GM19239 (cell line): ENCODE data around the gene ELF2.
A peak's percentile ranks its signal among the peaks of the same experiment; 100 is the strongest.
"Not testable (repeated sequence)": the region's sequence is repeated elsewhere in the genome, so short reads cannot be mapped to it uniquely, and the experiment has no call there.

Source experiments
- DNase-seq: peaks from one replicate; pipeline ENCODE4 v3.0.0; 2011; ENCODE audit warnings: low spot score; ENCODE audit not compliant: insufficient read length
- FAIRE-seq: peaks from 2 replicates; lab custom pipeline; 2011; peaks lifted over from hg19 to GRCh38; lab: Jason Lieb, UNC

ELF2 gene

DNA sequence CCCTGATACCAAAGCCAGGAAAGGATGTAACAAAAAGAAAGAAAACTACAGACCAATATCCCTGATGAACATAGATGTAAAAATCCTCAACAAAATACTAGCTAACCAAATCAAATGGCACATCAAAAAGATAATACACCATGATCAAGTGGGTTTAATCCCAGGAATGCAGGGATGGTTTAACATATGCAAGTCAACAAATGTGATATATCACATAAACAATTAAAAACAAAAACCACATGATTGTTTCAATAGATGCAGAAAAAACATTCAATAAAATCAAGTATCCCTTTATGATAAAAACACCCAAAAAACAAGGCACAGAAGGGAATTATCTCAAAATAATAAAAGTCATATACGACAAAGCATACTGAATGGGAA lies 31.5 kb downstream of the ELF2 start:
- DNase-seq (no peak), FAIRE-seq (no peak)

DNA sequence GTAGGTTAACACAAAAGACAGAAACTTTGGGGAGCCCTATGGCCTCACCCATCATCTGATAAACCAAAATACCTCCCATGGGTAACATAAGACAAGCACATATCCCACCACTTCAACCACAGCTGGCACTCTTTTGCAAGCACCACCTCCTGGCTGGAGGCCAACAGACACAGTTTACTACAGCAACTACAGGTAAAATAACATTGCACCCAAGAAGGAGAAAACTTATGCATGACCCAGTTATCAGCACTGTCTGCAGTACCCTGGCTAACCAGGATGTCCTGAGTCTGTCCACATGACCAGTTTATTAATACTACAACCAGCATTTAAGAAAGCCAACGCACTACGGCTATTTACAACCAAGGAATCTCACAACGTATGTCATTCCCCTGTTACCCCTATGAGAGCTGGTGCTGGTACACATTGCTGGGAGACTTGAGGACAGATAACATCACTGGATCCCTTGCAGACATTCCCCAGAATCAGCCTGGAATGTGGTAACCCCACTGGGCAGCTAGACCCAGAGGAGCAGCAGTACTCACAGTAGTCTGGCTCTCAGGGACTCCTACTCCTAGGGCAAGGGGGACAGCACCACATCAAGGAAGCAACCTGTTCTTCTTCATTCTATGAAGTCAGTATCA lies 32.0 kb downstream of the ELF2 start:
- DNase-seq (no peak), FAIRE-seq (no peak)

DNA sequence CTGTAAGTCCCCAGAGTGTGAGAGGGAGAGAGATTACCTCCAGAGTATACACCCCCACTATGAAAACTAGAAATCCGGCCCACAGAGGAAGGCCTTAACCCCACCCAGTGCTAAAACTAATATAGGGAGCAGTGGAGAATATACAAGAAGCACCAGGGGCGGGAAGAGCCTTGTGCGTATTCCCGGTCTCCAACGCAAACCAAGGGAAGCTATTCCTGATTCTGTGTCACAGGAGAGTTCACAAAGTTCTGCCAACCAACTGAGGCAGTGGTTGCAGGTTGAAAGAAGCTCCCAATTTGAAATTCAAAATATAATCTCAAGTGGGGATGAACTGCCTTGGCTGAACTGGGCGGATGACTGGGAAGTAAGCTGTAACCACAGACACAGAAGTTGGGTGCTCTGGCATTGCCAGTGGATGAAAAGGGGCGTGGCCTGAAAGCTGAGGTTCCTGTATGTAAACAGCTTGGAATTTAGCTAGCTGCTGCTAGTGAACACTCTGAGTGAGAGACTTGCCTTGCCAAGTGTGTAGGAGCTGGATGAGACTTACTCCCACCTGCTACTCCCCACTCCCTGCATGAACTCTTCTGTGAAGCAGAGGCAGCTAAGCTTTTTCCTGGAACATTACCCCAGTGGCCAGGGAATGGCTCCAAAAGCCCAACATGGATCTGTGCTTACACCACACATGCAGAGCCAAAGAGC lies 32.7 kb downstream of the ELF2 start:
- FAIRE-seq (no peak), DNase-seq (no peak)

DNA sequence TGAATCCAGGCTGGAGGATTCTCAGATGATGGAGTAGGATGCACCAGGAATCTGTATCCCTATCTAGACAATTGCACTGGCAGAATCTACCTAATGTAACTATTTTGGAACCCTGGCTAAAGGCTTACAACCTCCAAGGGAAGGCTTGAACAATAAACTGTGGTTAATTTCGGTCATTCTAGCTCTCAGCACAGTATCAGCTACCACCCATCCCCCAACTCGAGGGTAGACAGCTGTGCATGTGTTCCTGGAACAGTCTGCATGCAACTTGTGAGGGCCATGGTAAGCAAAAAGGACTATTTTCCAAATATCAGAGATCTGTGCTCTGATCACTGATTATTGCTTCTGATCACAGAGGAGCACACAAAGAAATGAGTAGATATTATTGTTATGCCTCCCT lies 34.0 kb downstream of the ELF2 start:
- no peak for FAIRE-seq

DNA sequence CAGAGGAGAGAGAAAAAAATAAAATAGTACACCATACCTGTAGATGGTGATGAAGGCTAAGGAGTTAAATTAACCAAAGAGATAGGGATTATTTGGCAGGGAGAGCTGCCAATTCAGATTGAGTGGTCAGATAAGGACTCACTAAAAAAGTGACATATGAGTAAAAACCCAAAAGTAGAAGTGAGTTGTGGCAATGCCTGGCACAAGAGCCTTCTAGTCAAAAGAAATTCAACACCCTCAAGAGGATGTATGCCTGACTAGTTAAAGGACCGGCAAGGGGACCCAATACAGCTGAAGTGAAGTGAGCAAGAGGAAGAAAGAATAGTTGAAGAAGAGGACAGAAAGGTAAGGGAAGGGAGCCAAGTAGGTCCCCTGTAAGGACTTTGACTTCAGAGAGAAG lies 34.9 kb downstream of the ELF2 start:
- DNase-seq (no peak), FAIRE-seq (no peak)

More for the DNA sequence above, 34.0 kb downstream of the ELF2 start:
- DNase-seq: no peak

DNA sequence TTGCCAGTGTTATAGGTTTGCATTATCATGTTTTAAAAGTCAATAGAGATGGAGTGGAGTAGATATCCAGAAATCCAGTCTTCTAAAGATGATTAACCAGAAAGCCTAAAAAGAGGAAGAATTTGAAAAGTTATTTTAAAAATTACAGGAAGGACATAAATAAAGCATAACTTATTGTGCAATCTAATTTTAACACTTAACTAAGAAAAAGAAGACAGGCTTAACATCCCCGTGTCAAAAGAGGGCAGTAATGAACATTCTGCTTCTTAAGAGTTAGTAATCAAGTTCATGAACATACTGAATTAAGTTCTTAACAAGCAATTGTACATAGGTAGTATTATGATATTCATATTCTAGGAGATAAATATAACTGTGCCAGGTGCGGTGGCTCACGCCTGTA lies 39.3 kb downstream of the ELF2 start:
- FAIRE-seq (no peak), DNase-seq (no peak)

DNA sequence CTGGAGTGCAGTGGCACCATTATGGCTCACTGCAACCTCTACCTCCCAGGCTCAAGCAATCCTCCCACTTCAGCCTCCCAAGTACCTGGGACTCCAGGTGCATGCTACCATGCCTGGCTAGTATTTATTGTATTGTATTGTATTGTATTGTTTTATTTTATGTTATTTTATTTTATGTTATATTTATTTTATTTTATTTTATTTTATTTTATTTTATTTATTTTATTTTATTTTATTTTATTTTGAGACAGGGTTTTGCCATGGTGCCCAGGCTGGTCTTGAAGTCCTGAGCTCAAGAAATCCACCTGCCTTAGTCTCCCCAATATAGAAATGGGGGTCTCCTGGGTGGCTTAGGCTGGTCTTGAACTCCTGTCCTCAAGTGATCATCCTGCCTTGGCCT lies 42.6 kb downstream of the ELF2 start:
- no peak for DNase-seq
- FAIRE-seq: no peak

DNA sequence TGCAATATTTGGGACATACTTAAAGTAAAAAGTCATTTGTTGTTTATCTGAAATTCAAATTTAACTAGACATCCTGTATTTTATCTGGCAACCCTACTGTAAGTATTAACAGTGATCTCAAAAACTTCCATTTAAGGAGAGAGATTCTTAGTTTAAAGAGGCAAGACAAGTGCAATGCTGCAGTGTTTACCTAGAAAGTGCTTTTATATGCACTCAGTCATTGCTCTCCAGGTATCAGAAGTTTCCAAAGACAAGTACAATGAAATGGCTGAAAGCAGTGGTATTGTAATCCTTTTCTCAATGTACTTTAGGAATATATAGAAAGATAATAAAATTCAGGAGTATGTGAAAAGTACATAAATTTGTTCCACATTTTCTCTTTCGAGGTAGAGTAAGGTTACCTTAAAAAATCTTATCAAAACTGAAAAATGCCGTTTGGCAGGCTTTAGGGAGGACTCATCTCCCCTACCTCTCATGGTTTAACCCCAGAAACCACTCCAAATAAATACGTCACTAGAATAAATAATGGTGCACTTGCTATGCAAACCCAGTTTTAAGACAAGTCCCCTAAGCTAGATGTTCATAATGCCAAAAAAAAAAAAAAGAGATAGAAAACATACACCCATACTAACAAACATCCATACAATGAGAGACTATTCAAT lies 45.7 kb downstream of the ELF2 start:
- FAIRE-seq (no peak), DNase-seq (no peak)

DNA sequence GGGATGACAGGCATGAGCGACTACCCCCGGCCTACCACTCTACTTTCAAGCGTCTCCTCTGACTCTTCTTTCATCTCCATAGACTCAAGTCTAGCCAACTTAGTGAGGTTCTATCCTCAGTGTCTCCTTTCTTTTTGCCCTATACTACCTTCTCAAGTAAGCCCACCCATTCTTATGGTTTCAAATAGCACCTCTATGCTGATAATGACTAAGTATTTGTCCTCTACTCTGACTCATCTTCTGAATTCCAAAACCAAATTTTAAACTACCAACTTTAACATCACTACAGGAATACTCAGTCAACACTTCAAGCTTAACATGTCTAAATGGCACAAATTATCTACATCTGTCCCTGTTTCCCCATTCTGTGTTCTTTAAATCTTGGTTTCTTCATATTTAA lies 47.8 kb downstream of the ELF2 start:
- DNase-seq (no peak), FAIRE-seq (no peak)

DNA sequence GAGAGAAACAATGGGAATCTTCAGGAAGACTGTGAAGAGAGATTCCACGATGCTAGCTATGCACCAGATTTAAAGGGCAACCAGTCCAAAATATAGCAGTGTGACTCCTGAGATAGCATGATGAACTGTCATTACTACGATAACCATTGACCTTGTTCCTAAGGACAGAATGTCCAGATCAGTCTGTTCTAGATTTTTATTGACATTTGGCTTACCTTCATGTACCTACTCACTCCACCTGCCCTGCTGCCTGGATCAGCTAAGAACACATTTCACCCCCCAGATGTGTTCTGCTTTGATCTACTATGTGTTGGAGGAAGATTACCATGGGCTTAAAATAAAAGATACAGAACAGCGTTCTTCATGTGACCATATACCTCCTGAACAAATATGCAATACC lies 50.1 kb downstream of the ELF2 start:
- DNase-seq (no peak), FAIRE-seq (no peak)

DNA sequence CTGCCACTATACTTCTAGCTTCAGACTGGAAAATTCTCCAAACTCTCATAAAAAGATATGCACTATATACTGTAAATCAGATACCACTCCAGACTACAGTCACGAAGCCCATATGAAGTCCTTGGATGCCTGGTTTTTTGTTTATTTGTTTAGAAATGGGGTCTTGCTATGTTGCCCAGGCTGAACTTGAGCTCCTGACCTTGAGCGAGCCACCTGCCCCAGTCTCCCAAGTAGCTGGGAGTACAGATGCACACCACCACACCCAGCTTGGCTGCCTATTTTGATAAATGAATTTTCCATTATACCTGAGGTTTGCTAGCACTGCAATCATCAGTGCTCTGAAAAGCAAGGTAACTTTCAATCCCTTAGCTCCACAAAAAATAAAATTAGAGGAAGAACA lies 53.1 kb downstream of the ELF2 start:
- DNase-seq (no peak), FAIRE-seq (no peak)

DNA sequence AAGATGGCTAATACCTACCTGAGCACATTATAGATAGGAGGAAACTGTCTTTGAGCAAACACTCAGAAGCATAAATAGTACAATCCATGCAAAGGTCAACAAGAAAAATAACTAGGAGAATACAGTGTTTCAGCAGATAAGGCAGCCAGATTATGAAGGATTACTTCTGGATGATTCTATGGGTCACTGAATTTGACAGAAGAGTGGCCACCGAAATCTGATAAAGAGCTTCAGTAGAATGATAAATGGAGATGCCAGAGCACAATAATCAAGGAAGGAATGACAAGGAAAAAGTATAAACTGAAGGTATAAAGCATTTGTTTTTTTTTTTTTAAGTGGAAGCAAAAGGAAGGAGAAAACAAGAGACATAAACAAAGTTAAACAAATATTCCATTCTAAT lies 58.7 kb downstream of the ELF2 start:
- FAIRE-seq (no peak), DNase-seq (no peak)

DNA sequence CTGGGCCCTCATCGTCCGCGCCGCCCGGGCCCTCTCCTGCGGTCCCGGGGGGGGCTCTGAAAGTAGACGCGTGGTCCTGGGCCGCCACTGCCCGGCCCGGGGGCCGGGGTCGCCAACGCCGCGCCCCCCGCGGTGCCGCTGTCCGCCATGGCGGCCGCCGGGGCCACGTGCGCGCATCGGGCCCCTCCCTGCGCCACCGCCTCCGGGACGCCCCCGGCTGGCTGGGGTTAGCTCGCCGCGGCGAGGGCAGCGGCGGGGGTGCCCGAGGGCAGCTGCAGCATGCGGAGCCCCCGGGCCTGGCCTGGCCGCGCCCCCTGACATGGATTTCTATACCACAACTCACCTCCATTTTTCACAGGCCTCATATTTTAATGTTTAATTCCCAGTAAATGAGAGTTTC lies 61.8 kb downstream of the ELF2 start:
- no peak for DNase-seq
- FAIRE-seq: no peak

DNA sequence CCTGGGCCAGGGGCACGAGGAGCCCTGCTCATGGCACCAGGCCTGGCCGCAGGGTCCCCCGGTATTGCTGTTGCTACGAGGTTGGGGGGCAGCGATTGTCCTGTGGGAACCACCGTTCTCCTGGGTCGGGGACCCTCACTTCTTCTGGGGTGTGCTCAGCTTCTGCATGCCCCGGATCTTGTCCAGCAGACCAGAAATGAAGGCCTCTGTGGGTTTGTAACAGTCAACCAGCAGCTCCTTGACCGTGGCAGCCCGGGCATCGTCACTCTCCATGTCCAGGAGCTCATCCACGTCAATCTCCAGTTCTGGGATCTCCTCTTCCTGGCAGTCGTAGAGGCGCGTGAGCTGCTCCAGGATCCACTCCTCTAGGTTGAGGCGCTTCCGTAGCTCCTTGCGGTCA lies 62.2 kb downstream of the ELF2 start:
- not testable (repeated sequence) for DNase-seq, FAIRE-seq

DNA sequence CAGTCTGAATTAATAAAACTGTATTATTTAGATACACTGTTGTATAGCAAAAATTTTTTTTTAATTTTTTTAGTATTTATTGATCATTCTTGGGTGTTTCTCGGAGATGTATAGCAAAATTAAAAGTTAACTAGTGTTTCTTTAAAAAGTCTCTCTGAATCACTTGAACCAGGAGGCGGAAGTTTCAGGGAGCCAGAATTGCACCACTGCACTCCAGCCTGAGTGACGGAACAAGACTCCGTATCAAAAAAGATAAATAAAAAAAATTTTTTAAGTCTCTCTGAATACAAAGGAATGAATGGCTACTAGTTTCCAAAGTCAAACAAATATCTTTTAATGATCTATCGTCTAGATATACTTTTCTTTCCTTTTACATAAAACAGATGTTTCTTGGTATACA lies 64.4 kb downstream of the ELF2 start:
- FAIRE-seq (no peak), DNase-seq (no peak)

DNA sequence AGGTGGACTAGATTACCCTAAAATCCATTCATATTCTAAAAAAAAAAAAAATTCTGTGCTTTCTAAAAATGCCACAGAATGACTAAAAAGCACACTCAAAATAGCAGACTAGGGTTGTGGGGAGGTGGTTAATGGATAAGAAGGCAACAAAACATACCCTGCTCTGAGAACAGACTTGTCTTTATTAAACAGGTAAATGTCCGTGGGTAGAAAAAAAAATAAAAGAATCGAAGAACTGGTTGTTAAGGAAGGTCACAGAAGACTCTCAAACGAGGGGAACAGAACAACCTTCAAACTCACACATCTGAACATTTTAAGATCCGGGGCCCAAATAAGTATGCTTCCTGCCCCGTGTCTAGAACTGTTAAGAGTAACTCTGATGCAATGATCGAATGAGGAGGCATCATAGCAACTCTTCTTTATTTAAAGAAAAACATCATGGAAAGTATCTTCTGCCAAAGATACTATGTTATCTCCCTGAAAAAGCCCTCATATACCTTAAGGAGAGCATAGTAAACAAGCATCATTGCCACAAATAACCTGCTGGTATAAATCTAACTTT lies 68.4 kb downstream of the ELF2 start:
- FAIRE-seq: no peak
- no peak for DNase-seq

DNA sequence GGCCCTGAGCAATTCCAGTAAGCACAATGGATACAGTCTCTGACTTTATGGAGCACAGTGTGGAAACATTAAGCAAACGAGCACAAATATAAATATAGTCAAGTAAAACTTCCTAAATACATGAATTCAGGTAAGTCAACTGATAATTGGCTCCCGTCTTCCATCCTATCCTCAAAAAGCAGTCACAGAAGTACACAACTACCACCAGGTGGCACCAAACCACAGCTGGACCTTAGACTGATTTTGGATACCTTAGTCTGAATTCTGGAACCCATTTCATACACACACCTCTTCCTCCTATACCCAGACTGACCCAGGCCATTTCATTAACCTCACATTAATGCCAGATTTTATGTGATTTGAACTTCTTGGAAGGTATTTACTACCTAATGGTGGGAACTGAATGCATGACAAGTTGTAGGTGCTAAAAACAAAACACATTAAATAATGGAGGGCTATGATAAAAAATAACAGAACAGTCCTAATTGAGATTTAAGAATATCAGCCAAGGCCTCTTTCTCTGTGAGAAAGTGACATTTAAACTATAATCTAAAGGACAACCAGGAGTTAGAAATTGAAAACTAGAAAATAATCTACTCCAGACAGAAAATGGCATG lies 77.5 kb downstream of the ELF2 start:
- DNase-seq (peak; percentile 60), FAIRE-seq (peak; percentile 98)

DNA sequence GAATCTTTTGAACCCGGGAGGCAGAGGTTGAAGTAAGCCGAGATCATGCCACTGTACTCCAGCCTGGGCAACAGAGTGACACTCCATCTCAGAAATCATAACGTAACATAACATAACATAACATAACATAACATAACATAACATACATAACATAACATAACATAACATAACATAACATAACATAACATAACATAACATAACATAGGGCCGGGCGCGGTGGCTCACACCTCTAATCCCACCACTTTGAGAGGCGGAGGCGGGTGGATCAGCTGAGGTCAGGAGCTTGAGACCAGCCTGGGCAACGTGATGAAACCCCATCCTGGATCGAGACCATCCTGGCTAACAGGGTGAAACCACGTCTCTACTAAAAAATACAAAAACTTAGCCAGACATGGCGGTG lies 84.7 kb downstream of the ELF2 start:
- FAIRE-seq (no peak), DNase-seq (no peak)

DNA sequence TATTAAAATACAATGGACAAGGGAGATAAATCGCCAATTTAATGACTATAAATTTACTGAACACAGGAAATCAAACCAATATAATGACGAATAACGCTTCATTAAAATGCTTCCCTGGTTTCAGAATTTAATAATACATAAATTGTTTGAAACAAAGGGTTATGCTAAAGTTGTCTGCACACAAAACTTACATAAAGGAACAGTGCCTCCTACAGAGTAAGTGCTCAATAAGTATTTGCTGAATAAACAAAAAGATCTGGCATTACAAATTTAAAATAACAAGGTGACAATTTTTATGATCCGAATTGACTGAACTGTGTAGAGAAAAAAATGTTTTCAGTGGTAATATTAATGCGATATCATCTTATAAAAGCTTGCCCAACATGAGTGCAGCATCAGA lies 91.9 kb downstream of the ELF2 start:
- no peak for FAIRE-seq
- DNase-seq: no peak

DNA sequence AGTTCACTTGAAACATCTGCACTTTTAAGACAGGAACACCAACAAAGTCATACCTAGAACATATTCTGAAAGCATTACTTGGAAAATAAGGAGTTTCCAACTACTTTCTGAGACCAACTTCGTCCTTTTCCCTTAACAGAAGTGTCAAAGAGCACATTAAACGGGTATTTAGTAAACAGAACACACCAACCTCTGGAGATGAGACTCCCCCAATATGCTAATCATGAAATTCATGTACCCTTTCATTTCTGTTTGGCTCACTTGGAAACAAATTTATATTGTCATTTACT lies 92.3 kb downstream of the ELF2 start:
- DNase-seq (no peak), FAIRE-seq (peak; percentile 80)
